Stimulated activated CD4-positive, alpha-beta T cell treated with anti-CD3 and anti-CD28 coated beads, TNF-alpha, amount 100 ng/mL, for 4 hours (primary cell): ENCODE data around the gene SCFD2.

Experiments
- DNase-seq, 3 experiments: peaks; one replicate each; pipeline ENCODE4 v3.0.0-alpha.2; 2020; ENCODE audit warnings: low read depth in 3 of 3

Gene SCFD2

DNA sequence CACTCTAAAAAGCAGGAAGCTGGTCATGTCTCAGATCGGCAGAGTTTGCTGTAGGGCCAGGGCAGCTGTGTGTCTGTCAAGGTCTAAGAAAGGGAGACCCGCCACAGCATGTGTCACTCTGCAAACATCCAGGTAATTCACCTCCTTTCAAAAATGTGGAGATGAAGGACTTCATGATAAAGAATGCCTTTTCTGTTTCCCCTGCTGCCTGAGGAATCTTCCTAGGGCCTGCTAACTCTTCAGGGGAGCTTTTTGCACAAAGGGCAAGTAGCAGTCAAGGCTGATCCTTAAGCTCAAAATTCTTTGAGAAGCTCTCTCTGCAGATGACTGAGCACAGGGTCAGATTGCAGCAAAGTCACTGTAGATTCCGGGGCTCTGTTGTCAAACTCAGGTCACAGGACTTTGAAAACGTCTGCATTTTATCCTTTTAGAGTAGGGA is 482.7 kb downstream of the SCFD2 start:
- DNase-seq: no peak

DNA sequence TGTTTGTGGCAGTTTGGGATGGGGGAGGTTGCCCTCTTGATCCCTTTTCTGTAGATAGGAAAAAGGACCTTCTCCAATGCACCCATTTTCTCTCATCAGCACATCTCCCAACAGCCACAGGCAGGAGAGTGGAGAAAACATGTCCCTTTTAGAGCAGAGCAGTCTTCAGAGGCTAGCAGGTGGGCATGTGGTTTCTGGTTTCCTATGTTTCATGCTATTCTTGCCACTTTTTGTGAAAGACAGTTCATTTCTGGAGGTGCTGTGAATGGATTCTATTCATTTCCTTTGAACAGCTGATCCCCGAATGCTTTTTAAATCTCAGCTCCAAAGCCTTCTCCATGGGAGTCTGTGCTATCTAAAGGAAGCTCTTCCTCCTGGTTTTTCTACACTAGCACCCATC is 484.9 kb downstream of the SCFD2 start:
- DNase-seq: no peak

DNA sequence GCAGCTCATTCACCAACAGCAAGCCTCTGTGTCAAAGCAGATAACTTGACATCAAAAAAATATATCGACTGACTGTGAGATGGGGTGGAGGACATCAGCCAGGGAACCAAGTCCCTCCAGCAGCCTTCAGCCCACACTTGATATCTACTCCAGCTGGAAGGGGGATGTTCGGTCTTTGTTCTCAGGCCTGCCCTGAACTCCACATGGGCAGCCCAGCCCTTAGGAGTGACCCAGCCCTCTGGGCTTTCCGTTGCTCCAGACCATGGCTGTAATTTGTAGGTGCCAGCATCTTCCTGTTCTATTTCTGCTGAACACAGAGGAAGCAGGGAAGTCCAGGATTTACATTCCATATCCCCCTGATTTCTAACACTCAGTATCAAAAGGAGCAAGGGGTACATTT is 486.4 kb downstream of the SCFD2 start:
- no peak for DNase-seq

DNA sequence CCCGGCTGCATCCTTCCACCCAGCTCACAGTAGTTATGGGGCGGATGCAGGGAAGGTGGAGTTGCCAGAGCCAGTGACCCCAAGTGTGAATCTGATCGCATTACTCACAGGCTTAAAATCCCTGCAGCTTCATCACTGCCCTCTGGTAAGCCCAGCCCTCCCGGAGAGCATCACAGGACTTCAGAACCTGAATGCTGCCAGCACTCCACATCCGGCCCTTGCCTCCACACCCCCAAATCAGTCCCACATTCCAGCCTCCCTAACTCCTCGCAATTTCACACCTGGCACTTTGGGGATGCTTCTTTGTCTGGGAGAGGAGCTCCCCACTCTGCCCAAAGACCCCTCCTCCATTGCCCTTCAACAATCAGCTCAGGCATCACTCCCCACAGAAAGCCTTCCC is 488.2 kb downstream of the SCFD2 start:
- no peak for DNase-seq

DNA sequence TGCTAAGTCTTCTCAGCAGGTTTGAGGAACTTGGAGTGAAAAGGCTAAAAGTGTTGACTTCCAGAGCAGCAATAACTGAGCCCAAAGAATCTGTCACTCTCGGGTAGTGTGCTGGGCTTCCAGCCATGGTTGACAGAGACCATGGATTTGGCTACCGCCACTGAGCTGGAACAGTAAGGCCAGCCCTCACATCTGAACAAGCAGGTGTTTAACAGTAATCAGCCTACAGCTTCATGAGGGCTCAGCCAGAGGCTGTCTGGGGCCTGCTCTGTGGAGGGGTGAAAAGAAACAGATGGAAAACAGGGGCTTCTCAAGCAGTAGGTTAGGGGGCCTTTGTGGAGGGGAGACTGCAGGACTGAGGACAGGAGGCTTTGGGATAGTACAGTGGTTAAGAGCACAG is 488.8 kb downstream of the SCFD2 start:
- no peak for DNase-seq

DNA sequence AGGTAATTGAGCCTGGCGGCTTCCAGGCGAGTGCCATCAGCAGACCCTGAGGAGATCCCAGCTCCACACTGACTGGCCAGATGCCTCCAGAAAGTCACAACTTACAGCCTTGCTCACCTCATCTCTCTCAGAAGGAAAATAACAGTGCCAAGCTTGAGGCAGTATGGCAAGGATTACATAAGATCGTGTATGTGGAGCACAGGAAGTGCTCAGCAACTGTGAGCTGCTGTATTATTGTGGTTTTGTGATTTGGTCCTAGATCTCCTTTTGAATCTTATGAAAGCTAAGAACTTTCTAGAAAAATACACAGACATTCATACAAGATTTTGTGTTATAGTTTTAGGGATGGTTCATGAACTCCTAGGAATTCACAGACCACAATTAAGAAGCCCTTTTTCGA is 489.8 kb downstream of the SCFD2 start:
- DNase-seq: no peak

DNA sequence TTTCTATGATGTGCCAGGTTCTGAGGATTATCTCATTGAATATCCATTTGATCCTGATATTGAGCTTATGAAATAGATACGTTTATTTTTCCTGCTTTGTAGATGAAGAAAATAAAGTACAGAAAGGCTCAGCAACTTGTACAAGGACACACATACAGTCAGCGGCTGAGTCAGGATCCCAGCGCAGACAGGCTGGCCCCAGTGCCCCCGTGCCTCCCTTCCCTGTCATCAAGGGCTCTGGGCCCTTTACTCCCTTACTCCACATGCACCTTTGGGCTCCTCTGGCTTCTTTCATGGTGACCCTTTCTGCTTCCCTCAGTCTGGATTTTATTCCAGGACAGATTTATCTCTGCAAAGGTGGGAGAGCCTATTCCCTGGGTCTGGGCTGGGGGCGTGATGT is 490.9 kb downstream of the SCFD2 start:
- no peak for DNase-seq

DNA sequence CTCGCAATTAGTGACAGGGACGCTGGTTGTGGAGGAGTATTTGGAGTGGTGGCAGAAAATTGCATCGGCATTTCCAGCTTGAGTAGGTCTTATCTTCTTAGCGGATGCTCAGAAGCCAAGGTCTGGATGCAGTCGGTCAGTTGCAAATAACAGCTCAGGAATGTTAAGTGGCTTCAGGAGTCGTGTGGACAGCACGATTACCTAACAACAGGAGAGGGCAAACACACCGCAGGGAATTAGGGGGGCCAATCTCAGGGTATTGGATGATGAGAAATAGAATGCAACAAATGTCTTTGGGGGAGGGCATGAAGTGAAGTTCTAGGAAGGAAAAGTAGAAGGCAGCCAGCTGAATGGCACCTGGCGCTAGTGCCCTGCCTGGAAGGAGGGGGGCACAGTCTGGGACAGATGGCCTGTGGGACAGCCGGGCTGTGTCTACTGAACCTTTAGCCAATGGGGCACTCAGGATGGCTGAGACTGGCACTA is 492.0 kb downstream of the SCFD2 start:
- no peak for DNase-seq

DNA sequence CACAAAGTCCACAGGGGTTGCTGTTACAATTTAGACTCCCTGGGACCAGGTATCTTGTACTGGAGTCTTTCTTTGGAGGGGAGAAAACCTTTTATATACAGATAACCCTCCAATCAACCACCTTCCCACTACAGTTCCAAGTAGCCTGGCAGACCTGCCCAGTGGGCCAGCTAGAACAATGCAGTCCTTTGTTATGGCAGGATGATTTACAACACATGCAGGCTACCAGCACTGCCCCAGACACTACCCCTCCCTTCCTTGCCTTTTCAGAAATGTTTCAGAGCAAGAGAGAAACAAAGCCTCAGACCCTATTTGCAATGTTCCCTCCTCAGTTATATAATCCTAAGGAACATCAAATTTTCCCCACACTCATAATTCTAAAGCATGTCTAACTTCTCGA is 492.7 kb downstream of the SCFD2 start:
- no peak for DNase-seq

DNA sequence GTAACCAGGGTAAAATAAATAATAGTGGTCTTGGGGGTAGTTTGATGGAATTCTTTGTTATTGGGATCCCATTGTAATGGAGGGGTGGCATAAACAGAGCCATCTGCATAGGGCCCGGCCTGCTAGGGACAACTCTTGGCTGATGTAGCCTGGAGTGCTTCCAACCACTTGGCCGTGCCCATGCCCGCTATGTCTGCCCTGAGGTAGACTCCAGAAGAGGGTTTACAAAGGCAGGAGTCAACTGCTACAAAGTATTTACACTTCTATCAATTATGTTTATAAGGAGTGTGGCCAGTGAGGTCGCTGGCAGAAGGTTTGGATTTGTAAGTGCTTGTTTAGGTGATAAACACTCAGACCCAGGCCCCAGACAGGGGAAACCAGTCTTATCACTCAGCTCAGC is 495.6 kb downstream of the SCFD2 start:
- no peak for DNase-seq

DNA sequence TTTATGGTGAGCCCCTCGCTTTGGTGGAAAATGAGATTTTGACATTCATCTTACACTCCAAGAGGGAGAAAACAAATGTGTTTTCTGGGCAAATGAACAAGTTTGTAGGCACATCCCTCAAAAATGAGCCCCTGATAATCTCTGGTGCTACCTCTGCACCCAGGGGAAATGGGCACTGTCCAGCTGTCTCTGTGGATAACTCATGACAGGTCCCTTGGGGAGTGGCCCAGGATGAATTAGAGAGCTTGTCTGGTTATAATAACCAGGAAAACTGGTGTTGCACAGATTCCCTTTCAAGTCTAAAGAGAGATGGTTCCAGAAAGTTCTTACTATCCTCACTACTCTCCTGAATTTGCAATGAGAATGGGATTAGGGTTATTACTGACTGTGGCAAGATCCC is 496.2 kb downstream of the SCFD2 start:
- DNase-seq: no peak

DNA sequence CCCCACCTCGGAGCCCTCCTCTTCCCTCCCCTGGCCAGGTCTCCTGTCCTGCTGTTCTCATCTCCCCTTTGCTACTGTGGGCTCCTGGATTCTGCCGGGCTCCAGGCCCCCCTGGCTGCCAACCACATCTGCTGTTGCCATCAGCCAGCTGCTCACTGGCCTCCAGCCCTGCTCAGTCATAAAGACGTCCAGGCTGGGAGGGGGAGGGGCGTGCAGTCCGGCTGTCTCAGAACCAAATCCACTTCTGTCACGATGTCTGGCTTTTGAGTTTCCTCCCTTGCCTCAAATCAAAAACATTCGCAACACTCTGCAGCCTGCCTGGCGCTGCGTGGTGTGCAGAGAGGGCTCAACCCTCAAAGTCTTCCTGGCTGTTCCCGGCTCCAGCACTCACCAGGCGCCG is 496.7 kb downstream of the SCFD2 start:
- DNase-seq: no peak

DNA sequence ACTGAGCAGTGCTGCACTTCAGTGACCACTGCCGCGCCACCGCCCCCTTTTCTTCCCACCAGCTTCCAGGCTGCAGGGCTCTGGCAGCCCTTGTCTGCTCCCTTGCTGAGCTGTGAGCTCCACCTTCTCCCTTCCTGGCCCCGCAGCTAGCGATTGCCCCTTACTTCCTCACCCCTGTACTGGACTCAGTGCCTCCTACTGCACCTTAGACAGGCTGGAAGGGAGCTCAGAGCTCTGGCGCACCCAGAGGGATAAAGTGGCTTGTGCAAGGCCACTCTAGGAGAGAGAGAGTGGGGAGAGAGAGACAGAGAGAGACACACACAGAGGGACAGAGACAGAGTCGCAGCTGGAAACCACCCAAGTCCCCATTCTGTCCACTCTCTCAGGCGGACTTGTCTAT is 497.7 kb downstream of the SCFD2 start:
- no peak for DNase-seq

DNA sequence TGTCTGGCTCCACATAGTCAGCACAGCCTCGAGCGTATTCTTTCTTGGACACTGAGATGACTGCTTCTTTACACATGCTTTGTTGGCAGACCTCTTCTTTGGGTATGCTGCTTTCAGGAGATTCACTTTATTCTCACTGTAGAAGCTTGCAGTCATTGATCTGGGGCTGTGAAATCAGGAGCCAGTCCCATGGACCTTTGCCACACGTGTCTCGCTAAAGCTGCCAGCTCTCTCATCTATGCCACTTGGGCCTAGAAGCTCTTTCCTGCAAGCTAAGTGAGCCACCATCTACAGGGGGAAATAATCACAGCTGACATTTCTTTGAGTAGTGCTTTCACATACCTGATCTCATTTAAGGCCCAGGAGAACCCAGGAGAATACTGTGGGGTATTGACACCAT is 498.7 kb downstream of the SCFD2 start:
- no peak for DNase-seq

DNA sequence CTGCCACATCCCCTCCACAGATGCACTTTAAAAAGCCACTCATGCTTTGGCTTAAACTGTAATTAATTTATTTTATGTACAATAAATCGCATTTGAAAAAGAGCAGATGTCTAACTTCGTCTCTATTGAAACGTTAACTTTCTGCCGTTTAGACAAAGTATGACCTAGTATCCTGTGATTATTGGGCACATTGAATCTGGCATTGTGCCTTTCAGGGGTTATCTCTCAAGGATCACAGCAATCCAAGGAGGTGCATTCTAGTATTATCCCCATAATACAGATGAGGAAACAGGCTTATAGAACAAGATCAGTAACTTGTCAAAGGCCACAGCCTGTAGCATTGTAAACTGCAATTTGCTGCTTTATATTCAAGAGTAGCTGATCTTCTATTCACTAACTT is 499.1 kb downstream of the SCFD2 start:
- DNase-seq: no peak

DNA sequence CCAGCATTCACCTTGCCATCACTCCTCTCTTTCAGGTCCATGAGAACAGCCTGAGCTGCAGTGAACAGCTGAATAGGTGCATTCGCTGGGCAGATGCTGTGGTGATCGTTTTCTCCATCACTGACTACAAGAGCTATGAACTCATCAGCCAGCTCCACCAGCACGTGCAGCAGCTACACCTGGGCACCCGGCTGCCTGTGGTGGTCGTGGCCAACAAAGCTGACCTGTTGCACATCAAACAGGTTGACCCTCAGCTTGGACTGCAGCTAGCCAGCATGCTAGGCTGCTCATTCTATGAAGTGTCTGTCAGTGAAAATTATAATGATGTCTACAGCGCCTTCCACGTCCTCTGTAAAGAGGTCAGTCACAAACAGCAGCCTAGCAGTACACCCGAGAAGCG is 500.6 kb downstream of the SCFD2 start:
- DNase-seq: no peak

DNA sequence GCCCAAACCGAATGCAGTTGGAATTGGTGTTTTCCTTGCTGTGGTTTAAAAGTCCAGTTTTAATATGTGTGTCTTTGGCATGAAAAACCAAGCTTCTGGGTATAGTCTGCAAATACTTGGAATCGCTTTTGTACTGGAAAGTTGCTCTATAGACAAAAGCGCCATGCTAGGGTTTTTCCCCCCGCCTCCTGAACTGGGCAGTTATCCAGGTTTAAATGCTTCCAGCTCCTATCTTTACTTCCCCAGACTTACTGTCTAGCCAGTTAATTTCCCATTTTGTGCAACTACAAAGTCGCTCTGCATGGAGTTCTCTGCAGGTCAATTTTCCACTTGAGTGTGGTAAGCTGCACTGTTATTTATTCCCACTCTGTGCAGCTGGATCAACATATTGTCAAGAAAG is 501.1 kb downstream of the SCFD2 start:
- DNase-seq: no peak

DNA sequence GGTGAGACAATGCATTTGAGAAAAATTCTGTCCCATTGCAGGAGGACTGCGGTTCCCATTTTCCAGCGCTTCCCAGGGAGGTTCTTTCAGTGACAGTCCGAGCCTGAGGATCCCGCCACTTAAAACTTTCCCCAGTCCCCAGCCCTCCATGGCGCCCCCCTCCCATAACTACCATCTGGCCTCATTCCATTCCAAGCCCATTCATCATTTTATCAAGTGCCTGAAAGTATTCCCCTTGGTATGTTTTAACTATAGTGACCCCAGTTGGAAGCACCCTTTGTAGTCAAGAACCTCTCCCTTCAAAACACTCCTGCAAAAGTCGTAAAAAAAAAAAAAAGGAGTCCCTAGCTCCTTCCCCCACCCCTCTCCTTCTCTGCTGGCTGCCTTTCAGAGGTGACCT is 502.5 kb downstream of the SCFD2 start:
- no peak for DNase-seq

DNA sequence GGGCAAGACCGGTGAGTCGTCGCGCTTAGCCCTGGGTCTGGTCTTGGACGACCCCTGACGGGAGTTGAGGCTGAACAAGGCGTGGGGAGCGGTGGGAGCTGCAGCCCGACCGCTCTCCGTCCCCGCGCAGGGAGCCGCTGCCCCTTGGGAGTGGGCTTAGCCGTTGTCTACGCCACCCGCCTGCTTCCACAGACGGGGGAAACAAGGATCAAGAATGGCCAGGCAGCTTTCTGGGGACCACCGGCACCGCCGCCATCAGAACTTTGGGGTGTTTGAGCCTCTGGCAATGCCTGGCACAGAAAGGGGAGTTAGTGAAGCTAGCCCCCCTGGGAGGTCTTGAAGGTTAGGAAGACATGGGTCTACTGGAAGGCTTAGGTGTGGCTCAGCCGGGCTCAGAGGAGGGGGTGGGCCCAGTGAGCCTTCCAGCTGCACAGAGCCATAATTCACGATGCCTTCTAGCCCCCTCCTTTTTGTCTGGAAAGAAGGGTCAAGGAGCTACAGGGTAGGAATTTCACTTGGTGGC is 503.2 kb downstream of the SCFD2 start:
- no peak for DNase-seq

DNA sequence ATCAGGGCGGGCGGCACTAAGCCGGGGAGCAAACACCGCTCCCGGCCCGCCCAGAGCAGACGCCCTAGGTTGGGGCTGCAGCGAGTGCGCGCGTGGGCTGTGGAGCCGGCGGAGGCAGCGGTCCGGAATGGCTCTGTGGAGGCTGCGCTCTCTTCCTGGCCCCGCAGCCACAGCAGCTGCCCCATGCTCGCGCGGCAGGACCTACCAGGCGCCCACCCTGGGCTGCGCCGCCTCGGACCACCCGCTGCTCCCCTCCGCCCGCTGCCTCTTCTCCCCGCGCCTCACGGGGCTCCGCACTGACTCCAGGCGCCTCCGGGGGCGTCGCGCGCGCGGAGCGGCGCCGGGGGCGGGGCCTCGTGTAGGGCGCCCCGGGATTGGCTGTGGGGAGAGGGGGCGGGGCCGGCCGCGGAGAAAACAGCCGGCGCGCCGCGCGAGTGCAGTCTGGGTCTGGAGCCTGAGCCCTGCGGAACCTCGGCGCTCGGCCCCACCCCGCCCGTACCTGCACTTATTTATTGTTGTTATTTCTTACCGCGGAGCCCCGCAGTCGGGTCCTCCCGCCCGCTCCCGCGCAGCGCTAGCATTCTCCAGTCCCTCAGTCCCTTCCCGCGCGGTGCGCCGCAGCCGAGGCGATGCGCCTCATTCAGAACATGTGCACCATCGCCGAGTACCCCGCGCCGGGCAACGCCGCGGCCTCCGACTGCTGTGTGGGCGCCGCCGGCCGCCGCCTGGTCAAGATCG is 503.8 kb downstream of the SCFD2 start, which contains the start of gene RASL11B:
TSS of gene RASL11B (plus strand) at position 439 of the 738 bp plus-strand sequence. CDS start at position 630, 191 bp downstream.
- DNase-seq: peak; percentile 68 to 78 (median 72)

DNA sequence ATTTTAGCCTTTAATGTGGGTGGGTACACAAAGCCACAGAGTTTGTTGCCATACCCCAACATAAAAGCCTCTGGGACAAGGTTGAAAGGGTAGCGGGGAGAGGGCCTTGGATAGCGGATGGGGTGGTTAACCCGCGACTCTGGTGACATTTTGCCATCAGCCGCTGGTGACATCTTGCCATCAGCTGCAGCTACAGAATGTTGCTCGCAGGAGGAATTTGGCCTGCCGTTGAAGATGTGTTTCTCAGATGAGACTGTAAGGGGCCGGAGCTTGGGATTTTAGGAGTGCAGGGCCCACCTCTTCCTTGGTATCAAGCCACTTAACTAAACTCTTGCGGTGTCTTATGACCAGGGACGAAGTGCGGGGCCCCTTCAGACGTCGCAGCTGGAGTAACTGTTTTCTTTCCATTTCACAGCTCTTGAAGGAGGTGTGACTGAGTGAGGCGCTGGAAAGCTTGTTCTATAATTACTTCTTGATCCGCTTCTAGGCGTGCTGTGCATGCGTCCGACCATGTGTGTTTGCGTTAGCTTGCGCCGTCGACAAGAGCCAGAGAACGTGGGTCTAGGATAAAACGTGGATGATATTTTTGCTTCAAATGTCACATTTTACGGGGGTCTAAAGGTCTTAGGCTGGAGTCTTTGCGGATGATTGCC is 504.6 kb downstream of the SCFD2 start:
- no peak for DNase-seq

DNA sequence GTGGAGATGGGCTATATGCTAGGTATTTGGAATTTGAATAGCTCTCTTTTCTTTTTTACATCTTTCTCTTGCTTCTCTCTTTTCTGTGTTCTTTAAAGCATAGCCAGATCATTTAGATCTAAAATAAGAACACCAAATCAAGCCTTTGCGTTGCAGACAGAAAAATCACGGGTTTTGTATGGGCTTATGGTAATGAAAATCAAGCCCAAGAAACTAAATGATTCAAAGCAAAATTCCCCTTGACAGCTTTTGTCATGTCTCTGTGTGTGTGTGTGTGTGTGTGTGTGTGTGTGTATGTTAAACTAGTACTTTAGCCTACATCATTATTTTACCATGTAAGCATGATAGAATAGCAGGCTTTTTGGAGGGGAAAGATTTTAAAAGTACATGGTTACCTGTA is 505.5 kb downstream of the SCFD2 start:
- no peak for DNase-seq

DNA sequence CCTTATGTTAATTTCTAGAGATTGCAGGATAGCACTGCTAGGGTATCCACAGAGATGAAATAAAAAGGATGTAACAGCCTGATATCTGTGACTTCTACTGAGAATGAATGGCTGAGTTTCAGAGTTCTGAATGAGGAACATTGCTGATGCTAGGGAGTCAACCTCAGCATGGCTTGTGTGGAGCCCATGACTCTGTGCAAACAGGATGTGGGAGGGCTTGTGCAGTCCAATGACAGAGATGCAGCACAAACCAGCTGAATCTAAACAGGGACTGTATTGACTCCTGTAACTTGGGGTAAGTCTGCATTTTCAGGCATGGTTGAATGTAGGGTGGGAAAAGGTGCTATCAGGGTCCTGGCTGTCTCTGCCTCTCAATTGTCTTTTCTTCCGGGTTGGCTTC is 509.1 kb downstream of the SCFD2 start:
- no peak for DNase-seq
